SK-N-SH (cell line): ENCODE data around the gene COL8A1.

Experiments used
- CTCF ChIP-seq: fragments of 200-600 bp; sonication (generic); IDR thresholded peaks from 2 replicates; pipeline ENCODE4 v1.6.1; 2017; ENCODE audit warnings: antibody characterized with exemption, mild to moderate bottlenecking, moderate library complexity
- EP300 ChIP-seq, 2 experiments: IDR thresholded peaks; 2 replicates each; pipeline versions ENCODE4 v1.4.0 to v1.6.1; 2012; ENCODE audit warnings: borderline replicate concordance in 1 of 2, low read depth in 1 of 2, low read length in 1 of 2
- EZH2phosphoT487 ChIP-seq: fragments of 200-600 bp; sonication (generic); IDR thresholded peaks from 2 replicates; pipeline ENCODE4 v1.6.1; 2017; ENCODE audit warnings: low read depth, mixed run types, mild to moderate bottlenecking, antibody characterized with exemption, moderate library complexity, borderline replicate concordance
- MXI1 ChIP-seq: IDR thresholded peaks from 2 replicates; pipeline ENCODE4 v1.6.1; 2012; ENCODE audit warnings: mild to moderate bottlenecking, low read depth, low read length, improper control_type of control experiment
- RCOR1 ChIP-seq: fragments of 150-350 bp; IDR thresholded peaks from 2 replicates; pipeline ENCODE4 v1.6.1; 2017; ENCODE audit warnings: antibody characterized with exemption, low read length
- TEAD4 ChIP-seq: IDR thresholded peaks from 2 replicates; pipeline ENCODE4 v1.4.0; 2012; ENCODE audit warnings: mild to moderate bottlenecking, borderline replicate concordance; ENCODE audit not compliant: insufficient read depth
- YY1 ChIP-seq: IDR thresholded peaks from 2 replicates; pipeline ENCODE4 v1.4.0; 2012; ENCODE audit warnings: low read depth, mild to moderate bottlenecking
- TF ChIP-seq, protein P1 (sequence below): IDR thresholded peaks from 2 replicates; pipeline ENCODE4 v1.6.1; 2012; ENCODE audit warnings: mild to moderate bottlenecking, low read depth, low read length, moderate library complexity

- TF ChIP-seq TEAD4 (no peak), CTCF (no peak), EZH2phosphoT487 (no peak), YY1 (no peak), MXI1 (no peak), EP300 (IDR thresholded peaks at IDR 0.05; ENCODE audit: borderline replicate concordance in 1 of 2, low read depth in 1 of 2, low read length in 1 of 2) (no peak), RCOR1 (no peak)
- TF ChIP-seq, protein P1, sequence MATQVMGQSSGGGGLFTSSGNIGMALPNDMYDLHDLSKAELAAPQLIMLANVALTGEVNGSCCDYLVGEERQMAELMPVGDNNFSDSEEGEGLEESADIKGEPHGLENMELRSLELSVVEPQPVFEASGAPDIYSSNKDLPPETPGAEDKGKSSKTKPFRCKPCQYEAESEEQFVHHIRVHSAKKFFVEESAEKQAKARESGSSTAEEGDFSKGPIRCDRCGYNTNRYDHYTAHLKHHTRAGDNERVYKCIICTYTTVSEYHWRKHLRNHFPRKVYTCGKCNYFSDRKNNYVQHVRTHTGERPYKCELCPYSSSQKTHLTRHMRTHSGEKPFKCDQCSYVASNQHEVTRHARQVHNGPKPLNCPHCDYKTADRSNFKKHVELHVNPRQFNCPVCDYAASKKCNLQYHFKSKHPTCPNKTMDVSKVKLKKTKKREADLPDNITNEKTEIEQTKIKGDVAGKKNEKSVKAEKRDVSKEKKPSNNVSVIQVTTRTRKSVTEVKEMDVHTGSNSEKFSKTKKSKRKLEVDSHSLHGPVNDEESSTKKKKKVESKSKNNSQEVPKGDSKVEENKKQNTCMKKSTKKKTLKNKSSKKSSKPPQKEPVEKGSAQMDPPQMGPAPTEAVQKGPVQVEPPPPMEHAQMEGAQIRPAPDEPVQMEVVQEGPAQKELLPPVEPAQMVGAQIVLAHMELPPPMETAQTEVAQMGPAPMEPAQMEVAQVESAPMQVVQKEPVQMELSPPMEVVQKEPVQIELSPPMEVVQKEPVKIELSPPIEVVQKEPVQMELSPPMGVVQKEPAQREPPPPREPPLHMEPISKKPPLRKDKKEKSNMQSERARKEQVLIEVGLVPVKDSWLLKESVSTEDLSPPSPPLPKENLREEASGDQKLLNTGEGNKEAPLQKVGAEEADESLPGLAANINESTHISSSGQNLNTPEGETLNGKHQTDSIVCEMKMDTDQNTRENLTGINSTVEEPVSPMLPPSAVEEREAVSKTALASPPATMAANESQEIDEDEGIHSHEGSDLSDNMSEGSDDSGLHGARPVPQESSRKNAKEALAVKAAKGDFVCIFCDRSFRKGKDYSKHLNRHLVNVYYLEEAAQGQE: no peak
Observed at GRCh38 chr3:99795573-99795972, 157.2 kb downstream of the COL8A1 start.
